ENCODE data around the gene DNAJC10. TPM values are rescaled to one million over a fixed set of nuclear protein-coding genes. Genes with fewer than 3 reads are reported as not detected.
A peak's percentile ranks its signal among the peaks of the same experiment; 100 is the strongest.

Gene DNAJC10
- total RNA-seq, 1 donor from 2014 or later, result 262 TPM

- H3K27ac Mint-ChIP-seq, result no peak overlapping the region
- no peak overlapping the region for H3K4me3 Mint-ChIP-seq (ENCODE audit: low read depth)
- H3K4me1 Mint-ChIP-seq (ENCODE audit: low read depth), result peaks cover 3% of the 10 kb centered on the region
- H3K9me3 Mint-ChIP-seq (ENCODE audit: low read depth), result peaks cover 3% of the 10 kb centered on the region
- no peak for TF ChIP-seq CTCF (IDR thresholded peaks at IDR 0.05; ENCODE audit: unreplicated experiment)
- no peaks in the 10 kb centered on the region for H3K27me3 Mint-ChIP-seq
- H3K36me3 Mint-ChIP-seq (ENCODE audit: insufficient read depth), result no peaks in the 10 kb centered on the region
- no peak for DNase-seq (ENCODE audit: low spot score, unreplicated experiment)
These were observed 20.3 kb upstream of the DNAJC10 start for GRCh38 chr2:182695776-182696175.

DNA sequence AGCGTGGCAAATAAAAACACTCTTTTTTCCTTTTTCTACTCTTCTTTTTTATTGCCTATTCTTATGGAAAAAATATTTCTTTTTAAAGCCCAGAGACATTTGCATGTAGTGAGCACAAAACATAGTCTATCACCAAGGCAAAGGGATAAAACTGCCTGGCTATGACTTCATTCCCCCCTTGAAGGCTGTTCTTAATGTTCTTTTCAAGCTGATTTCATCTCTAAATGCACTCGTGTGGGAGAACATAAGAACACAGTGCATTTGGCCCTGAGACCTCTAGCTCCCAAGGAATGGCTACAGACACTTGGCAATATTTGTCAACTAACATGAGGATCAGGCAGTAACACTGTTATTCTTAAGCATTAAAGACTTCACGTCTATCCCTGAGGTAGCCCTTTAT, 17.4 kb upstream of the DNAJC10 start:
- DNase-seq (ENCODE audit: low spot score, unreplicated experiment), result no peak
- no peaks in the 10 kb centered on the region for H3K9me3 Mint-ChIP-seq (ENCODE audit: low read depth)
- H3K4me3 Mint-ChIP-seq (ENCODE audit: low read depth), result no peak overlapping the region
- no peak for TF ChIP-seq CTCF (IDR thresholded peaks at IDR 0.05; ENCODE audit: unreplicated experiment)
- peaks cover 3% of the 10 kb centered on the region for H3K4me1 Mint-ChIP-seq (ENCODE audit: low read depth)
- H3K27ac Mint-ChIP-seq, result no peak overlapping the region
- no peaks in the 10 kb centered on the region for H3K36me3 Mint-ChIP-seq (ENCODE audit: insufficient read depth)
- no peaks in the 10 kb centered on the region for H3K27me3 Mint-ChIP-seq

GRCh38 chr2:182705761-182706160, 10.3 kb upstream of the DNAJC10 start:
- DNase-seq (ENCODE audit: low spot score, unreplicated experiment), result no peak
- Mint-ChIP-seq H3K9me3 (ENCODE audit: low read depth) (peaks cover 2% of the 10 kb centered on the region), H3K4me3 (ENCODE audit: low read depth) (no peak overlapping the region), H3K36me3 (ENCODE audit: insufficient read depth) (no peaks in the 10 kb centered on the region), H3K27ac (no peak overlapping the region), H3K27me3 (no peaks in the 10 kb centered on the region), H3K4me1 (ENCODE audit: low read depth) (peaks cover 7% of the 10 kb centered on the region)
- no peak for TF ChIP-seq CTCF (IDR thresholded peaks at IDR 0.05; ENCODE audit: unreplicated experiment)

- H3K9me3 Mint-ChIP-seq (ENCODE audit: low read depth), result peaks cover 2% of the 10 kb centered on the region
- H3K36me3 Mint-ChIP-seq (ENCODE audit: insufficient read depth), result no peaks in the 10 kb centered on the region
- H3K4me3 Mint-ChIP-seq (ENCODE audit: low read depth), result no peak overlapping the region
- peaks cover 7% of the 10 kb centered on the region for H3K4me1 Mint-ChIP-seq (ENCODE audit: low read depth)
- no peak for DNase-seq (ENCODE audit: low spot score, unreplicated experiment)
- peak overlapping the region; percentile 13 for H3K27ac Mint-ChIP-seq
- no peak for TF ChIP-seq CTCF (IDR thresholded peaks at IDR 0.05; ENCODE audit: unreplicated experiment)
- H3K27me3 Mint-ChIP-seq, result no peaks in the 10 kb centered on the region
These were observed 9.3 kb upstream of the DNAJC10 start for GRCh38 chr2:182706751-182707150.

DNA sequence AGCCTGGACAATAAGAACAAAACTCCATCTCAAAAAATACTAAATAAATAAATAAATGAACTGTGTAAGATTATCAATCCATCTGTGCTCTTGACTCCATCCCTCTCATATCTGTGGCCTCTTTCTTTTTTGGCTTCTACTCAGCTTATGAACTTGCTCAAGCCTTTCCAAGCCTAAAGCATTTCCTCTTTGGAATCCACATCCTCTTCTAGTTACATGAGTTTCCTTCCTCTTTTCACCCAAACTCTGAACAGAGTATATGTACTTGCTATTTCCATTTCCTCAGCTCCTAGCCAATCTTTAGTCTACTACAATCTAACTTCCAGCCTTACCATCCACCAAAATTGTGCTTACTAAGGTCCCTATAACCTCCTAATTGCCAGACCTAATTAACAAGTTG, 2.5 kb upstream of the DNAJC10 start:
- no peak for DNase-seq (ENCODE audit: low spot score, unreplicated experiment)
- Mint-ChIP-seq H3K9me3 (ENCODE audit: low read depth) (peaks cover 2% of the 10 kb centered on the region), H3K27me3 (no peaks in the 10 kb centered on the region), H3K36me3 (ENCODE audit: insufficient read depth) (no peaks in the 10 kb centered on the region), H3K4me3 (ENCODE audit: low read depth) (no peak overlapping the region), H3K27ac (no peak overlapping the region), H3K4me1 (ENCODE audit: low read depth) (peaks cover 4% of the 10 kb centered on the region)
- no peak for TF ChIP-seq CTCF (IDR thresholded peaks at IDR 0.05; ENCODE audit: unreplicated experiment)
